Small intestine (tissue), 7 donors: ENCODE measurements around the gene TSPAN18. TPM values are rescaled to one million over a fixed set of nuclear protein-coding genes. Genes with fewer than 3 reads are reported as not detected.

Experiments used
- DNase-seq, 2 donors: peaks; one replicate each; pipeline versions ENCODE4 v3.0.0 to v3.0.0-alpha.2; 2013
- FAIRE-seq: peaks from 2 replicates; lab custom pipeline; 2012; peaks lifted over from hg19 to GRCh38; lab: Jason Lieb, UNC
- H3K27ac ChIP-seq, 3 donors: one replicate each; pipeline ENCODE4 v1.5.1; 2013; ENCODE audit warnings: low read length in 2 of 3, mild to moderate bottlenecking in 2 of 3, control low read depth in 1 of 3, inconsistent platforms in 1 of 3, low read depth in 1 of 3, moderate library complexity in 1 of 3
- H3K27me3 ChIP-seq, 3 donors: one replicate each; pipeline ENCODE4 v1.6.1; 2013; ENCODE audit warnings: low read length in 3 of 3, inconsistent platforms in 1 of 3; ENCODE audit not compliant: control insufficient read depth in 3 of 3, insufficient read depth in 3 of 3
- H3K36me3 ChIP-seq, 3 donors: one replicate each; pipeline ENCODE4 v1.6.1; 2013; ENCODE audit warnings: low read length in 3 of 3, inconsistent platforms in 1 of 3, low read depth in 1 of 3, mild to moderate bottlenecking in 1 of 3, moderate library complexity in 1 of 3; ENCODE audit not compliant: control insufficient read depth in 3 of 3, insufficient read depth in 2 of 3
- H3K4me1 ChIP-seq, 3 donors: one replicate each; pipeline ENCODE4 v1.6.1; 2013; ENCODE audit warnings: low read length in 2 of 3, inconsistent platforms in 1 of 3, low read depth in 1 of 3, mild to moderate bottlenecking in 1 of 3, moderate library complexity in 1 of 3; ENCODE audit not compliant: control insufficient read depth in 3 of 3, insufficient read depth in 2 of 3
- H3K4me3 ChIP-seq, 3 donors: one replicate each; pipeline ENCODE4 v1.5.1; 2013; ENCODE audit warnings: low read length in 3 of 3, control low read depth in 1 of 3, inconsistent platforms in 1 of 3, low read depth in 1 of 3, mild to moderate bottlenecking in 1 of 3, moderate library complexity in 1 of 3
- H3K9me3 ChIP-seq, 2 donors: one replicate each; pipeline ENCODE4 v1.6.1; 2013; ENCODE audit warnings: low read depth in 1 of 2, low read length in 1 of 2; ENCODE audit not compliant: control insufficient read depth in 2 of 2, insufficient read depth in 1 of 2
- WGBS, 3 donors: extraction: QIAGEN DNeasy Blood & Tissue Kit; methylation state at CpG; one replicate each; pipeline ENCODE4 v1.1.7; 2013; 5-methylcytosine and 5-hydroxymethylcytosine counted together
- polyA plus RNA-seq, 4 donors: library from polyadenylated mRNA; stranded (reverse) in 3 of 4; unstranded in 1 of 4; fragments of 200-250 nt in 3 of 4; fragments of 120-200 nt in 1 of 4; gene quantifications; one replicate each; pipeline versions ENCODE4 v1.2.1 to v1.2.3, GENCODE V29; 2013
- donor health status: healthy with polysubstance abuse.
- donor health status: control.
- donor health status: control.
- donor health status: Bipolar disorder and iron deficiency.
- donor health status: healthy.

The TSPAN18 gene
- polyA plus RNA-seq, 4 donors: 1.1 to 45.2 (median 8.8) TPM; not detected in 1

GRCh38 chr11:44978274-44978960 lies 251.7 kb downstream of the TSPAN18 start:
- H3K27ac ChIP-seq: peak overlapping the region; percentile 27 to 84 (median 47)
- DNase-seq (no peak), FAIRE-seq (no peak)
- no peaks in the 10 kb centered on the region for H3K36me3 ChIP-seq
- H3K9me3 ChIP-seq: peaks cover 0 to 5% of the 10 kb centered on the region in 2 donors
- 24 to 44% (median 30%) methylated on average over 3 of the region's 3 CpGs for WGBS, 3 donors
- H3K4me3 ChIP-seq: no peak overlapping the region
- peaks cover 10 to 34% (median 12%) of the 10 kb centered on the region in 3 donors for H3K4me1 ChIP-seq
- H3K27me3 ChIP-seq: no peaks in the 10 kb centered on the region

GRCh38 chr11:44978961-44979331 lies 252.2 kb downstream of the TSPAN18 start:
- FAIRE-seq (no peak), DNase-seq (peak; percentile 74 to 80)
- peak overlapping the region; percentile 24 to 84 (median 47) for H3K27ac ChIP-seq
- H3K4me1 ChIP-seq: peaks cover 10 to 34% (median 12%) of the 10 kb centered on the region in 3 donors
- H3K36me3 ChIP-seq: no peaks in the 10 kb centered on the region
- peaks cover 0 to 5% of the 10 kb centered on the region in 2 donors for H3K9me3 ChIP-seq
- H3K27me3 ChIP-seq: no peaks in the 10 kb centered on the region
- 13 to 67% (median 29%) methylated on average over 1 of the region's 1 CpG for WGBS, 3 donors
- H3K4me3 ChIP-seq: no peak overlapping the region

GRCh38 chr11:44979543-44980399 lies 253.0 kb downstream of the TSPAN18 start:
- 20 to 59% (median 39%) methylated on average over 24 of the region's 24 CpGs for whole genome bisulfite sequencing, 3 donors
- Histone ChIP-seq H3K9me3 (peaks cover 0 to 5% of the 10 kb centered on the region in 2 donors), H3K27ac (peak overlapping the region; percentile 0 to 84 (median 27)), H3K4me1 (peaks cover 10 to 34% (median 12%) of the 10 kb centered on the region in 3 donors), H3K4me3 (no peak overlapping the region), H3K36me3 (no peaks in the 10 kb centered on the region), H3K27me3 (peaks cover 0 to 3% (median 0%) of the 10 kb centered on the region in 3 donors)
- FAIRE-seq: no peak
- peak in 1 of 2 donors; percentile 76 for DNase-seq

GRCh38 chr11:44980533-44981427 lies 254.0 kb downstream of the TSPAN18 start:
- H3K9me3 ChIP-seq: peaks cover 0 to 5% of the 10 kb centered on the region in 2 donors
- peaks cover 0 to 3% (median 0%) of the 10 kb centered on the region in 3 donors for H3K27me3 ChIP-seq
- H3K36me3 ChIP-seq: no peaks in the 10 kb centered on the region
- peaks cover 10 to 34% (median 12%) of the 10 kb centered on the region in 3 donors for H3K4me1 ChIP-seq
- peak in 1 of 2 donors; percentile 28 for DNase-seq
- FAIRE-seq: no peak
- H3K27ac ChIP-seq: peak overlapping the region in 1 of 3 donors; percentile 84
- WGBS, 3 donors: 55 to 69% (median 57%) methylated on average over 15 of the region's 15 CpGs
- H3K4me3 ChIP-seq: no peak overlapping the region

Other genes with a start within 250 kb of the TSPAN18 start
- 100 to 1,000 TPM in 1 of 4 donors, 10 to 100 TPM in 3; 24.2 to 108 (median 69.9) TPM for gene CD82, start 161.3 kb upstream of the TSPAN18 start, polyA plus RNA-seq
- gene TP53I11, start 223.9 kb downstream of the TSPAN18 start, polyA plus RNA-seq: 100 to 1,000 TPM in 1 of 4 donors, 10 to 100 TPM in 2, 1 to 10 TPM in 1; 6.8 to 105 (median 36.7) TPM